ENCODE results near the gene UVRAG. TPM values are rescaled to one million over a fixed set of nuclear protein-coding genes. Genes with fewer than 3 reads are reported as not detected.

The UVRAG gene
- total RNA-seq, 1 experiment from 2014 or later: 29.5 TPM

- ATAC-seq (no peak), DNase-seq (ENCODE audit: low read depth, low spot score) (no peak)
- Histone ChIP-seq H3K9me3 (ENCODE audit: control insufficient read depth, insufficient read depth, low read depth, low read length) (no peaks in the 10 kb centered on the region), H3K27me3 (ENCODE audit: control insufficient read depth, insufficient read depth, low read length) (no peaks in the 10 kb centered on the region), H3K4me1 (ENCODE audit: control insufficient read depth, insufficient read depth, low read length) (no peaks in the 10 kb centered on the region), H3K27ac (ENCODE audit: low read length) (no peak overlapping the region), H3K36me3 (ENCODE audit: control insufficient read depth, insufficient read depth, low read length) (no peaks in the 10 kb centered on the region), H3K4me3 (ENCODE audit: low read depth in 2 of 2, low read length in 2 of 2) (no peak overlapping the region)
- TF ChIP-seq TCF7L2 (IDR thresholded peaks at IDR 0.05; ENCODE audit: low read depth, low read length) (no peak), CTCF (IDR thresholded peaks at IDR 0.05) (no peak), POLR2AphosphoS5 (IDR thresholded peaks at IDR 0.05; ENCODE audit: low read depth, low read length) (no peak), SIN3A (IDR thresholded peaks at IDR 0.05; ENCODE audit: borderline replicate concordance, insufficient read depth, low read depth, low read length) (no peak), REST (IDR thresholded peaks at IDR 0.05; ENCODE audit: insufficient read depth in 1 of 2, low read depth in 2 of 2, low read length in 1 of 2) (no peak)
- POLR2A ChIA-PET: interaction anchor here (0.7 kb wide), 1 partner anchor 33 kb away, joined by 4 read pairs; no protein-coding TSS in a partner anchor
- no TSS peak for BruUV-seq (replicated peaks)
- intact Hi-C loops (cut with micrococcal nuclease; ENCODE audit: unreplicated experiment): no loop called here
- CTCF ChIA-PET: no interaction called here
- in situ Hi-C loops (cut with HindIII; ENCODE audit: low pct_unique_long_range_greater_than_20kb, low sequenced_read_pairs): no loop called here
Measured at GRCh38 chr11:76124905-76125770, 310.1 kb downstream of the UVRAG start.

- Histone ChIP-seq H3K4me3 (ENCODE audit: low read depth in 2 of 2, low read length in 2 of 2) (no peak overlapping the region), H3K4me1 (ENCODE audit: control insufficient read depth, insufficient read depth, low read length) (0 out of 2 replicates have a peak, but pooled peaks cover 6% of the 10 kb centered on the region), H3K27ac (ENCODE audit: low read length) (no peak overlapping the region), H3K9me3 (ENCODE audit: control insufficient read depth, insufficient read depth, low read depth, low read length) (no peaks in the 10 kb centered on the region), H3K36me3 (ENCODE audit: control insufficient read depth, insufficient read depth, low read length) (no peaks in the 10 kb centered on the region), H3K27me3 (ENCODE audit: control insufficient read depth, insufficient read depth, low read length) (no peaks in the 10 kb centered on the region)
- no peak for TF ChIP-seq CTCF (IDR thresholded peaks at IDR 0.05)
- TF ChIP-seq POLR2AphosphoS5 (IDR thresholded peaks at IDR 0.05; ENCODE audit: low read depth, low read length): no peak
- no peak for TF ChIP-seq TCF7L2 (IDR thresholded peaks at IDR 0.05; ENCODE audit: low read depth, low read length)
- CTCF ChIA-PET: no interaction called here
- no TSS peak for BruUV-seq (replicated peaks)
- intact Hi-C loops (cut with micrococcal nuclease; ENCODE audit: unreplicated experiment) (no loop called here), in situ Hi-C loops (cut with HindIII; ENCODE audit: low pct_unique_long_range_greater_than_20kb, low sequenced_read_pairs) (no loop called here)
- DNase-seq (ENCODE audit: low read depth, low spot score): no peak
- POLR2A ChIA-PET: no interaction called here
- ATAC-seq: no peak
Measured at GRCh38 chr11:76129729-76130128, 314.7 kb downstream of the UVRAG start.

All from Panc1 (cell line).